Measurements from ENCODE around the gene VRK2.

- TF ChIP-seq CTCF (conservative IDR thresholded peaks at IDR 0.05; ENCODE audit: low read length) (no peak), EZH2phosphoT487 (IDR thresholded peaks at IDR 0.05; ENCODE audit: borderline replicate concordance, low read depth, low read length) (no peak)
Observed at GRCh38 chr2:58155160-58155778, 108.7 kb downstream of the VRK2 start.

Measured in OCI-LY7 (cell line).